HCT116 (cell line): Measurements from ENCODE around the gene TLE3. TPM values are rescaled to one million over a fixed set of nuclear protein-coding genes. Genes with fewer than 3 reads are reported as not detected.

Experiments
- ATAC-seq: fragments of 200-7000 bp; cut with Tn5 transposase; 2 replicates; pipeline ENCODE4 v1.9.1; 2020; ENCODE audit warnings: mild to moderate bottlenecking, moderate library complexity
- BruUV-seq: library from RNA; stranded (reverse); fragments of 400-500 nt; replicated peaks from 2 replicates; lab custom pipeline; 2021; lab: Mats Ljungman, UMichigan
- CTCF ChIA-PET: fragments of 300-600 bp; sonication (Branson Sonifier 250); formaldehyde crosslinking; loops from one replicate; lab custom pipeline; 2021; ENCODE audit warnings: antibody characterized with exemption; lab: Charles Lee
- POLR2A ChIA-PET: fragments of 300-600, 350-600 bp; sonication (Branson Sonifier 250); formaldehyde crosslinking; loops from one replicate; lab custom pipeline; 2021; ENCODE audit warnings: antibody characterized with exemption; lab: Charles Lee
- RAD21 ChIA-PET, 2 experiments: fragments of 300-600 bp; sonication (Branson Sonifier 250); formaldehyde crosslinking; loops; one replicate each; lab custom pipeline; 2023; ENCODE audit warnings: low total read pairs in 2 of 2; ENCODE audit not compliant: uncharacterized antibody in 2 of 2, unreplicated experiment in 2 of 2, low non-redundant PET in 1 of 2; lab: Charles Lee
- DNase-seq: peaks from one replicate; pipeline ENCODE4 v3.0.0-alpha.2; 2010; ENCODE audit warnings: low read depth, low spot score
- H2AFZ ChIP-seq: fragments of 200-600 bp; shearing (Covaris generic), sonication (generic); 2 replicates; pipeline ENCODE4 v1.6.1; 2017; ENCODE audit warnings: low read depth, mixed run types, mixed read lengths, antibody characterized with exemption, low read length; ENCODE audit not compliant: poor library complexity, severe bottlenecking
- H3K27ac ChIP-seq: 2 replicates; pipeline ENCODE4 v1.5.1; 2012; ENCODE audit warnings: low read depth, low read length
- H3K27me3 ChIP-seq: fragments of 200-600 bp; sonication (generic); 2 replicates; pipeline ENCODE4 v1.6.1; 2016; ENCODE audit warnings: mixed run types, low read length, mixed read lengths; ENCODE audit not compliant: insufficient read depth
- H3K36me3 ChIP-seq, 2 experiments: fragments of 200-500 bp in 1 of 2; fragments of 200-600 bp in 1 of 2; sonication (Bioruptor generic) in 1 of 2; sonication (generic) in 1 of 2; 2 replicates each; pipeline versions ENCODE4 v1.5.1 to v1.6.1; 2014 to 2016; ENCODE audit warnings: low read length in 2 of 2, inconsistent platforms in 1 of 2, mixed read lengths in 1 of 2, mixed run types in 1 of 2; ENCODE audit not compliant: insufficient read depth in 2 of 2, control insufficient read depth in 1 of 2
- H3K4me1 ChIP-seq, 2 experiments: fragments of 200-600 bp in 1 of 2; sonication (generic) in 1 of 2; 2 replicates each; pipeline versions ENCODE4 v1.5.1 to v1.6.1; 2012 to 2017; ENCODE audit warnings: low read length in 2 of 2, inconsistent platforms in 1 of 2, mild to moderate bottlenecking in 1 of 2, mixed read lengths in 1 of 2, mixed run types in 1 of 2, moderate library complexity in 1 of 2; ENCODE audit not compliant: insufficient read depth in 2 of 2, control insufficient read depth in 1 of 2
- H3K4me2 ChIP-seq: fragments of 200-600 bp; sonication (generic); 2 replicates; pipeline ENCODE4 v1.6.1; 2017; ENCODE audit warnings: mixed run types, low read length, mixed read lengths
- H3K4me3 ChIP-seq, 2 experiments: fragments of 200-600 bp in 1 of 2; sonication (generic) in 1 of 2; replicated peaks in 1 of 2; 2 replicates each; pipeline ENCODE4 v1.5.1; 2011 to 2016; ENCODE audit warnings: low read length in 2 of 2, control low read depth in 1 of 2, low read depth in 1 of 2, mild to moderate bottlenecking in 1 of 2, mixed read lengths in 1 of 2, mixed run types in 1 of 2
- H3K79me2 ChIP-seq: fragments of 200-600 bp; sonication (generic); 2 replicates; pipeline ENCODE4 v1.6.1; 2017; ENCODE audit warnings: mild to moderate bottlenecking, mixed run types, low read length, moderate library complexity, mixed read lengths; ENCODE audit not compliant: insufficient read depth
- H3K9ac ChIP-seq: fragments of 200-600 bp; sonication (generic); 2 replicates; pipeline ENCODE4 v1.6.1; 2016; ENCODE audit warnings: low read length, mixed read lengths
- H3K9me2 ChIP-seq: fragments of 200-600 bp; sonication (generic), shearing (Covaris generic); 2 replicates; pipeline ENCODE4 v1.6.1; 2017; ENCODE audit warnings: mixed run types, mild to moderate bottlenecking, moderate library complexity; ENCODE audit not compliant: insufficient read depth
- H3K9me3 ChIP-seq, 2 experiments: fragments of 200-500 bp in 1 of 2; fragments of 200-600 bp in 1 of 2; sonication (Bioruptor generic) in 1 of 2; sonication (generic) in 1 of 2; 2 replicates each; pipeline ENCODE4 v1.6.1; 2014 to 2017; ENCODE audit warnings: low read length in 2 of 2, mixed read lengths in 2 of 2, inconsistent platforms in 1 of 2, low read depth in 1 of 2, mild to moderate bottlenecking in 1 of 2, mixed run types in 1 of 2, moderate library complexity in 1 of 2; ENCODE audit not compliant: control insufficient read depth in 1 of 2, insufficient read depth in 1 of 2
- H4K20me1 ChIP-seq: fragments of 200-600 bp; sonication (generic), shearing (Covaris generic); 2 replicates; pipeline ENCODE4 v1.6.1; 2017; ENCODE audit warnings: mixed run types, mild to moderate bottlenecking, moderate library complexity; ENCODE audit not compliant: insufficient read depth
- ATF3 ChIP-seq: IDR thresholded peaks from 2 replicates; pipeline ENCODE4 v1.6.1; 2012
- EGR1 ChIP-seq: IDR thresholded peaks from 2 replicates; pipeline ENCODE4 v1.6.1; 2012; ENCODE audit warnings: low read depth
- ELF1 ChIP-seq: IDR thresholded peaks from 2 replicates; pipeline ENCODE4 v1.6.1; 2012; ENCODE audit warnings: low read depth, borderline replicate concordance
- EZH2 ChIP-seq: fragments of 200-600 bp; sonication (generic); IDR thresholded peaks from 2 replicates; pipeline ENCODE4 v1.6.1; 2017; ENCODE audit warnings: antibody characterized with exemption, mixed run types
- JUND ChIP-seq: IDR thresholded peaks from 2 replicates; pipeline ENCODE4 v1.6.1; 2012
- POLR2A ChIP-seq: IDR thresholded peaks from 2 replicates; pipeline ENCODE4 v1.7.0; 2011; ENCODE audit warnings: borderline replicate concordance; ENCODE audit not compliant: insufficient read depth, insufficient read length; ENCODE audit errors: extremely low read depth
- POLR2AphosphoS5 ChIP-seq: IDR thresholded peaks from 2 replicates; pipeline ENCODE4 v1.6.1; 2011; ENCODE audit warnings: mild to moderate bottlenecking, low read depth, low read length, moderate library complexity
- RAD21 ChIP-seq: IDR thresholded peaks from 2 replicates; pipeline ENCODE4 v1.6.1; 2012; ENCODE audit warnings: low read depth, mild to moderate bottlenecking
- SIN3A ChIP-seq: IDR thresholded peaks from 2 replicates; pipeline ENCODE4 v1.6.1; 2012; ENCODE audit warnings: low read depth
- SRF ChIP-seq: IDR thresholded peaks from 2 replicates; pipeline ENCODE4 v1.6.1; 2012; ENCODE audit warnings: low read depth
- TCF7L2 ChIP-seq: IDR thresholded peaks from 2 replicates; pipeline ENCODE4 v1.7.0; 2011; ENCODE audit warnings: borderline replicate concordance, inconsistent platforms; ENCODE audit not compliant: insufficient read depth, insufficient read length; ENCODE audit errors: extremely low read depth
- YY1 ChIP-seq: IDR thresholded peaks from 2 replicates; pipeline ENCODE4 v1.6.1; 2011; ENCODE audit warnings: low read length, low read depth, moderate library complexity, mild to moderate bottlenecking; ENCODE audit not compliant: insufficient replicate concordance; ENCODE audit errors: extremely low read depth
- ZNF274 ChIP-seq: fragments of 200-500 bp; sonication (Bioruptor generic); IDR thresholded peaks from 2 replicates; pipeline ENCODE4 v1.6.1; 2014; ENCODE audit warnings: mild to moderate bottlenecking, low read depth, low read length, inconsistent platforms
- intact Hi-C: fragments of 100-400 bp; cut with micrococcal nuclease; formaldehyde crosslinking; loops from 2 replicates; pipeline ENCODE4 v1.10.0; 2022
- total RNA-seq: library from RNA; stranded (reverse); gene quantifications from one replicate; pipeline ENCODE4 v1.2.1, GENCODE V29; 2021; ENCODE audit not compliant: unreplicated experiment
- TF ChIP-seq, protein P1 (sequence below), 3 experiments: fragments of 200-600 bp in 1 of 3; sonication (generic) in 1 of 3; IDR thresholded peaks in 2 of 3; conservative IDR thresholded peaks in 1 of 3; 2 replicates each; pipeline ENCODE4 v1.5.1; 2012 to 2017; ENCODE audit warnings: low read depth in 2 of 3, low read length in 2 of 3, antibody characterized with exemption in 1 of 3, borderline replicate concordance in 1 of 3, control low read depth in 1 of 3, mild to moderate bottlenecking in 1 of 3, mixed read lengths in 1 of 3, mixed run types in 1 of 3, moderate library complexity in 1 of 3; ENCODE audit not compliant: insufficient read depth in 1 of 3
- TF ChIP-seq, protein P2 (sequence below): IDR thresholded peaks from 2 replicates; pipeline ENCODE4 v1.6.1; 2012; ENCODE audit warnings: low read depth

Gene TLE3
- total RNA-seq, 1 experiment from 2014 or later = 53.9 TPM

- no TSS peak for BruUV-seq
- H3K4me2 ChIP-seq = no peak overlapping the region
- intact Hi-C loops = no loop called here
- DNase-seq = no peak
- no peak for ATAC-seq
- H4K20me1 ChIP-seq = no peaks in the 10 kb centered on the region
- ChIA-PET CTCF (no interaction called here), RAD21 (no interaction called here), POLR2A (no interaction called here)
- H3K4me3 ChIP-seq = no peak overlapping the region
- H3K9me2 ChIP-seq = no peaks in the 10 kb centered on the region
- no peak overlapping the region for H3K27ac ChIP-seq
- H3K9ac ChIP-seq = no peak overlapping the region
- H3K27me3 ChIP-seq = peaks cover 9% of the 10 kb centered on the region
- no peaks in the 10 kb centered on the region for H3K9me3 ChIP-seq
- no peaks in the 10 kb centered on the region for H3K4me1 ChIP-seq
- no peaks in the 10 kb centered on the region for H3K36me3 ChIP-seq
- H3K79me2 ChIP-seq = no peaks in the 10 kb centered on the region
- no peak overlapping the region for H2AFZ ChIP-seq
- TF ChIP-seq ATF3 (no peak), ELF1 (no peak), YY1 (no peak), POLR2AphosphoS5 (no peak), ZNF274 (no peak), JUND (no peak), TCF7L2 (no peak), EGR1 (no peak), RAD21 (no peak), SIN3A (no peak)
These were observed 44.8 kb upstream of the TLE3 start for GRCh38 chr15:70142322-70143191.

DNA sequence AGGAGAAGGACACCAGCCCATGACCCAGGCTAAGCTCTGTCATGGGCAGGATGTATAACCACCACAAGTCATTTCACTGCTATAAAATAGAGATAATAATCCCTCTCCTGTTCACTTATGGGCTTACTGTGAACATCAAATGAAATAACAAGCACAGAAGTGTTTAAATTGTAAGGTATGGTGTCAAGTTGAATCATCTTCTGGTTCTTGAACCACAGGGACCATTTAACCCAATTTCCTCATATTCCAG is 44.3 kb upstream of the TLE3 start:
- ChIA-PET CTCF (no interaction called here), POLR2A (no interaction called here), RAD21 (no interaction called here)
- H3K9me2 ChIP-seq = no peaks in the 10 kb centered on the region
- no peaks in the 10 kb centered on the region for H3K4me1 ChIP-seq
- intact Hi-C loops = no loop called here
- H3K4me3 ChIP-seq = no peak overlapping the region
- peaks cover 9% of the 10 kb centered on the region for H3K27me3 ChIP-seq
- no peak overlapping the region for H2AFZ ChIP-seq
- H4K20me1 ChIP-seq = no peaks in the 10 kb centered on the region
- H3K4me2 ChIP-seq = no peak overlapping the region
- H3K79me2 ChIP-seq = no peaks in the 10 kb centered on the region
- H3K9ac ChIP-seq = no peak overlapping the region
- H3K36me3 ChIP-seq = no peaks in the 10 kb centered on the region
- H3K9me3 ChIP-seq = no peaks in the 10 kb centered on the region
- ATAC-seq = no peak
- DNase-seq = no peak
- H3K27ac ChIP-seq = no peak overlapping the region
- no TSS peak for BruUV-seq
- TF ChIP-seq EZH2 (no peak), EGR1 (no peak), TCF7L2 (no peak), RAD21 (no peak), POLR2A (no peak), SRF (no peak), SIN3A (no peak), ELF1 (no peak)
- TF ChIP-seq, protein P1, sequence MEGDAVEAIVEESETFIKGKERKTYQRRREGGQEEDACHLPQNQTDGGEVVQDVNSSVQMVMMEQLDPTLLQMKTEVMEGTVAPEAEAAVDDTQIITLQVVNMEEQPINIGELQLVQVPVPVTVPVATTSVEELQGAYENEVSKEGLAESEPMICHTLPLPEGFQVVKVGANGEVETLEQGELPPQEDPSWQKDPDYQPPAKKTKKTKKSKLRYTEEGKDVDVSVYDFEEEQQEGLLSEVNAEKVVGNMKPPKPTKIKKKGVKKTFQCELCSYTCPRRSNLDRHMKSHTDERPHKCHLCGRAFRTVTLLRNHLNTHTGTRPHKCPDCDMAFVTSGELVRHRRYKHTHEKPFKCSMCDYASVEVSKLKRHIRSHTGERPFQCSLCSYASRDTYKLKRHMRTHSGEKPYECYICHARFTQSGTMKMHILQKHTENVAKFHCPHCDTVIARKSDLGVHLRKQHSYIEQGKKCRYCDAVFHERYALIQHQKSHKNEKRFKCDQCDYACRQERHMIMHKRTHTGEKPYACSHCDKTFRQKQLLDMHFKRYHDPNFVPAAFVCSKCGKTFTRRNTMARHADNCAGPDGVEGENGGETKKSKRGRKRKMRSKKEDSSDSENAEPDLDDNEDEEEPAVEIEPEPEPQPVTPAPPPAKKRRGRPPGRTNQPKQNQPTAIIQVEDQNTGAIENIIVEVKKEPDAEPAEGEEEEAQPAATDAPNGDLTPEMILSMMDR (IDR thresholded peaks at IDR 0.05 in 2 of 3, conservative IDR thresholded peaks at IDR 0.05 in 1 of 3; ENCODE audit: borderline replicate concordance in 1 of 3, insufficient read depth in 1 of 3, low read depth in 2 of 3, low read length in 2 of 3) = no peak
- TF ChIP-seq, protein P2, sequence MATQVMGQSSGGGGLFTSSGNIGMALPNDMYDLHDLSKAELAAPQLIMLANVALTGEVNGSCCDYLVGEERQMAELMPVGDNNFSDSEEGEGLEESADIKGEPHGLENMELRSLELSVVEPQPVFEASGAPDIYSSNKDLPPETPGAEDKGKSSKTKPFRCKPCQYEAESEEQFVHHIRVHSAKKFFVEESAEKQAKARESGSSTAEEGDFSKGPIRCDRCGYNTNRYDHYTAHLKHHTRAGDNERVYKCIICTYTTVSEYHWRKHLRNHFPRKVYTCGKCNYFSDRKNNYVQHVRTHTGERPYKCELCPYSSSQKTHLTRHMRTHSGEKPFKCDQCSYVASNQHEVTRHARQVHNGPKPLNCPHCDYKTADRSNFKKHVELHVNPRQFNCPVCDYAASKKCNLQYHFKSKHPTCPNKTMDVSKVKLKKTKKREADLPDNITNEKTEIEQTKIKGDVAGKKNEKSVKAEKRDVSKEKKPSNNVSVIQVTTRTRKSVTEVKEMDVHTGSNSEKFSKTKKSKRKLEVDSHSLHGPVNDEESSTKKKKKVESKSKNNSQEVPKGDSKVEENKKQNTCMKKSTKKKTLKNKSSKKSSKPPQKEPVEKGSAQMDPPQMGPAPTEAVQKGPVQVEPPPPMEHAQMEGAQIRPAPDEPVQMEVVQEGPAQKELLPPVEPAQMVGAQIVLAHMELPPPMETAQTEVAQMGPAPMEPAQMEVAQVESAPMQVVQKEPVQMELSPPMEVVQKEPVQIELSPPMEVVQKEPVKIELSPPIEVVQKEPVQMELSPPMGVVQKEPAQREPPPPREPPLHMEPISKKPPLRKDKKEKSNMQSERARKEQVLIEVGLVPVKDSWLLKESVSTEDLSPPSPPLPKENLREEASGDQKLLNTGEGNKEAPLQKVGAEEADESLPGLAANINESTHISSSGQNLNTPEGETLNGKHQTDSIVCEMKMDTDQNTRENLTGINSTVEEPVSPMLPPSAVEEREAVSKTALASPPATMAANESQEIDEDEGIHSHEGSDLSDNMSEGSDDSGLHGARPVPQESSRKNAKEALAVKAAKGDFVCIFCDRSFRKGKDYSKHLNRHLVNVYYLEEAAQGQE = no peak
